ENCODE results near the gene STARD8.
"Not testable (repeated sequence)": the region's sequence is repeated elsewhere in the genome, so short reads cannot be mapped to it uniquely, and the experiment has no call there.

STARD8 gene

GRCh38 chrX:68684291-68684918, 36.9 kb downstream of the STARD8 start:
- H3K4me3 ChIP-seq (ENCODE audit: low read depth, low read length) = no peak overlapping the region
- DNase-seq (ENCODE audit: low read depth) = no peak
- TF ChIP-seq, protein P1, sequence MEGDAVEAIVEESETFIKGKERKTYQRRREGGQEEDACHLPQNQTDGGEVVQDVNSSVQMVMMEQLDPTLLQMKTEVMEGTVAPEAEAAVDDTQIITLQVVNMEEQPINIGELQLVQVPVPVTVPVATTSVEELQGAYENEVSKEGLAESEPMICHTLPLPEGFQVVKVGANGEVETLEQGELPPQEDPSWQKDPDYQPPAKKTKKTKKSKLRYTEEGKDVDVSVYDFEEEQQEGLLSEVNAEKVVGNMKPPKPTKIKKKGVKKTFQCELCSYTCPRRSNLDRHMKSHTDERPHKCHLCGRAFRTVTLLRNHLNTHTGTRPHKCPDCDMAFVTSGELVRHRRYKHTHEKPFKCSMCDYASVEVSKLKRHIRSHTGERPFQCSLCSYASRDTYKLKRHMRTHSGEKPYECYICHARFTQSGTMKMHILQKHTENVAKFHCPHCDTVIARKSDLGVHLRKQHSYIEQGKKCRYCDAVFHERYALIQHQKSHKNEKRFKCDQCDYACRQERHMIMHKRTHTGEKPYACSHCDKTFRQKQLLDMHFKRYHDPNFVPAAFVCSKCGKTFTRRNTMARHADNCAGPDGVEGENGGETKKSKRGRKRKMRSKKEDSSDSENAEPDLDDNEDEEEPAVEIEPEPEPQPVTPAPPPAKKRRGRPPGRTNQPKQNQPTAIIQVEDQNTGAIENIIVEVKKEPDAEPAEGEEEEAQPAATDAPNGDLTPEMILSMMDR (IDR thresholded peaks at IDR 0.05; ENCODE audit: control insufficient read depth, extremely low read depth, insufficient read depth) = no peak

GRCh38 chrX:68684919-68685304, 37.4 kb downstream of the STARD8 start:
- H3K4me3 ChIP-seq (ENCODE audit: low read depth, low read length) = no peak overlapping the region
- TF ChIP-seq, protein P1 (IDR thresholded peaks at IDR 0.05; ENCODE audit: control insufficient read depth, extremely low read depth, insufficient read depth) = no peak
- DNase-seq (ENCODE audit: low read depth) = no peak

DNA sequence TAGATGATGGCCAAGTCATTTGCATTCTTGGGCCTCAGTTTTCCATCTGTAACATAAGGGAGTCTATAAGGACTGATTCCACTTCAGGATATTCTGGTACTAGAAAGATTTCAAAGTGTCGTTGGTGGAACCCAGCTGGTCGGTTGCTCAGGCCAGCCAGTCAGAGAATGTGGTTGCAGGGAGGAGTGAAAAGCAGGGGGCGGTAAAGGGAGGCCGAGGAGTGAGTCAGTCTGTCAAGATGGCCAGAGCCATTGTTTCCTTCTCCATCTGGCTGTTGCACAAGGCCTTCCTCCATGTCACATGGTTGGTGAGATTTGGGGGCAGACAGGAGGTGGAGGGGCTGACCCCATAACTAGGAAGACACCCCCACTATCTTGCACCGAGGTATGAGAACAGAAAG, 38.2 kb downstream of the STARD8 start:
- TF ChIP-seq, protein P1 (IDR thresholded peaks at IDR 0.05; ENCODE audit: control insufficient read depth, extremely low read depth, insufficient read depth) = no peak
- H3K4me3 ChIP-seq (ENCODE audit: low read depth, low read length) = no peak overlapping the region
- DNase-seq (ENCODE audit: low read depth) = no peak

DNA sequence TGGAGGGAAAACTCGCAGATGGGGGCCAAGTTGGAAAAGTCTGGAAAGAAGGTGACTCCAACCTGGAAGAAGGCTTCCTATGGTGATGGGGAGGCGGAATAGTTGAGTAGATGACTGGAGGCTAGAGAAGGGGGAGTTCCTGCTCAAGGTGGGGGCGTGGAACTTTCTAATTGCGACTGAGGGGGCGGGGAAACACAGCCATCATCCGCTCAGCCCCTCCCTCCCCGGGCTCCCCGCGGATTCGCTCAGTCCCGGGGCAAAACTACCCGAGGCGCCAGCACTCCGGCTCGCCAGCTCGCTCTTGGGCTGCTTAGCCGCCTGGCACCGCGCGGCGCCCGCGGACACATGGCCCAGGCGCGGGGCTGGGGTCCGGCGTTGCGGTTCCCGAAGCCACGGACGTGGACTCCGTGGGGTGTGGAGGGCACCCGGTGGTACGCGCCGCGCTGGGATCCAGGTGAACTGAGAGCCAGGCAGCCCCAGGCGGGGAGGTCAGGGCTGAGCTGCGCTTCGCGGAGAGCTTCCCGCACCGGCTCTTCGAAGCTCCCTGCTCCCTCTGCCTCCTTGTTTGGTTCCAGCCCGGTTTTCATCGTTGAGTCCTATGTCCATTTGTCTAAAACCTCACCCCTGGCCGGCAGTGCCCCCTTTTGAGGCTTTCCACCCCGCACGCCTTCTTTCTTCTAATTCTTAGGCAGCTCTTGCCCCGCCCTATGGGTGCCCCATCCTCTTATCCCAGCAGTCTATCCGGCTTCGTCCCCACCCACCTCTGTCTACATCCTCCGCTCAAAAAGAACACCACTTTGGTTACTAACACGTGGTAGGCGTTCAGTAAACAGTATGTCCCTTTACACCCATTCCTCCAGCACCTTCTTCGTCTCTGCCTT, 38.9 kb downstream of the STARD8 start:
- TF ChIP-seq, protein P1 (IDR thresholded peaks at IDR 0.05; ENCODE audit: control insufficient read depth, extremely low read depth, insufficient read depth) = no peak
- no peak for DNase-seq (ENCODE audit: low read depth)
- no peak overlapping the region for H3K4me3 ChIP-seq (ENCODE audit: low read depth, low read length)

- not testable (repeated sequence) for H3K4me3 ChIP-seq (ENCODE audit: low read depth, low read length); DNase-seq (ENCODE audit: low read depth)
Measured at GRCh38 chrX:68688931-68689330, 41.5 kb downstream of the STARD8 start.

GRCh38 chrX:68690936-68691501, 43.6 kb downstream of the STARD8 start:
- no peak overlapping the region for H3K4me3 ChIP-seq (ENCODE audit: low read depth, low read length)
- no peak for DNase-seq (ENCODE audit: low read depth)
- TF ChIP-seq, protein P1 (IDR thresholded peaks at IDR 0.05; ENCODE audit: control insufficient read depth, extremely low read depth, insufficient read depth) = no peak

- TF ChIP-seq, protein P1 (IDR thresholded peaks at IDR 0.05; ENCODE audit: control insufficient read depth, extremely low read depth, insufficient read depth) = no peak
- DNase-seq (ENCODE audit: low read depth) = no peak
- H3K4me3 ChIP-seq (ENCODE audit: low read depth, low read length) = no peak overlapping the region
Measured at GRCh38 chrX:68691921-68692320, 44.5 kb downstream of the STARD8 start.
